Endothelial cell of umbilical vein (primary cell): ENCODE measurements around the gene HSD17B11. TPM values are rescaled to one million over a fixed set of nuclear protein-coding genes. Genes with fewer than 3 reads are reported as not detected.

Experiments
- BruUV-seq: library from RNA; stranded (reverse); fragments of 400-500 nt; replicated peaks from 2 replicates; lab custom pipeline; 2021; lab: Mats Ljungman, UMichigan
- CTCF ChIA-PET: fragments of 300-600, 350-600 bp; sonication (Branson Sonifier 250); formaldehyde crosslinking; loops from one replicate; lab custom pipeline; 2021; ENCODE audit warnings: antibody characterized with exemption, inconsistent platforms; lab: Charles Lee
- POLR2A ChIA-PET: fragments of 300-600, 350-600 bp; sonication (Branson Sonifier 250); formaldehyde crosslinking; loops from one replicate; lab custom pipeline; 2021; ENCODE audit warnings: antibody characterized with exemption, inconsistent platforms; lab: Charles Lee
- DNase-seq: peaks from one replicate; pipeline ENCODE4 v3.0.0-alpha.2; 2011; ENCODE audit warnings: low read depth, low spot score
- FAIRE-seq: peaks from 2 replicates; lab custom pipeline; 2011; peaks lifted over from hg19 to GRCh38; lab: Jason Lieb, UNC
- H2AFZ ChIP-seq: 2 replicates; pipeline ENCODE4 v1.6.0; 2012; ENCODE audit warnings: low read depth, low read length, control low read depth, inconsistent platforms
- H3K27ac ChIP-seq: 2 replicates; pipeline ENCODE4 v1.5.1; 2011; ENCODE audit warnings: low read depth, mild to moderate bottlenecking, control low read depth, low read length, moderate library complexity; ENCODE audit not compliant: insufficient read depth
- H3K27me3 ChIP-seq, 2 experiments: 2 replicates each; pipeline versions ENCODE4 v1.6.0 to v1.6.1; 2011; ENCODE audit warnings: low read length in 2 of 2, mixed read lengths in 1 of 2; ENCODE audit not compliant: control insufficient read depth in 2 of 2, insufficient read depth in 2 of 2
- H3K36me3 ChIP-seq, 2 experiments: 2 replicates in 1 of 2; 3 replicates in 1 of 2; pipeline ENCODE4 v1.5.1; 2011; ENCODE audit warnings: low read length in 2 of 2, mild to moderate bottlenecking in 1 of 2, moderate library complexity in 1 of 2; ENCODE audit not compliant: control insufficient read depth in 2 of 2, insufficient read depth in 2 of 2; ENCODE audit errors: extremely low read depth in 1 of 2
- H3K4me1 ChIP-seq: 3 replicates; pipeline ENCODE4 v1.5.1; 2011; ENCODE audit warnings: mild to moderate bottlenecking, low read length; ENCODE audit not compliant: control insufficient read depth, insufficient read depth; ENCODE audit errors: extremely low read depth
- H3K4me2 ChIP-seq: 2 replicates; pipeline ENCODE4 v1.6.1; 2011; ENCODE audit warnings: low read length, control low read depth, mixed read lengths; ENCODE audit not compliant: insufficient read depth
- H3K4me3 ChIP-seq, 3 experiments: fragments of 200-600 bp in 1 of 3; sonication (generic), shearing (Covaris generic) in 1 of 3; replicated peaks in 1 of 3; 2 replicates each; pipeline ENCODE4 v1.5.1; 2011 to 2016; ENCODE audit warnings: control low read depth in 3 of 3, low read length in 3 of 3, mild to moderate bottlenecking in 2 of 3, inconsistent platforms in 1 of 3, low read depth in 1 of 3, moderate library complexity in 1 of 3; ENCODE audit not compliant: insufficient read depth in 1 of 3
- H3K79me2 ChIP-seq: 2 replicates; pipeline ENCODE4 v1.6.0; 2012; ENCODE audit warnings: low read length, inconsistent platforms; ENCODE audit not compliant: control insufficient read depth, insufficient read depth
- H3K9ac ChIP-seq: replicated peaks from 2 replicates; pipeline ENCODE3; 2011; ENCODE audit warnings: low read length, control low read depth; ENCODE audit not compliant: insufficient read depth; ENCODE audit errors: extremely low read depth
- H3K9me1 ChIP-seq: replicated peaks from 3 replicates; pipeline ENCODE4 v1.6.0; 2011; ENCODE audit warnings: mild to moderate bottlenecking, low read length; ENCODE audit not compliant: control insufficient read depth, insufficient read depth; ENCODE audit errors: extremely low read depth
- H3K9me3 ChIP-seq: replicated peaks from 2 replicates; pipeline ENCODE4 v1.5.1; 2012; ENCODE audit warnings: low read length, inconsistent platforms; ENCODE audit not compliant: control insufficient read depth, insufficient read depth
- H4K20me1 ChIP-seq: replicated peaks from 2 replicates; pipeline ENCODE3; 2011; ENCODE audit warnings: mild to moderate bottlenecking, low read length; ENCODE audit not compliant: control insufficient read depth, insufficient read depth; ENCODE audit errors: extremely low read depth
- CTCF ChIP-seq, 2 donors: IDR thresholded peaks; 1 replicate in 1 of 2; 2 replicates in 1 of 2; pipeline ENCODE4 v1.5.1; 2011; ENCODE audit warnings: low read length in 2 of 2, mild to moderate bottlenecking in 2 of 2, moderate library complexity in 2 of 2, control low read depth in 1 of 2, inconsistent platforms in 1 of 2, low read depth in 1 of 2; ENCODE audit not compliant: insufficient read depth in 1 of 2; ENCODE audit errors: extremely low read depth in 1 of 2
- EZH2 ChIP-seq: IDR thresholded peaks from 2 replicates; pipeline ENCODE4 v1.6.1; 2012; ENCODE audit warnings: borderline replicate concordance, low read depth, mild to moderate bottlenecking, moderate library complexity, low read length, inconsistent platforms; ENCODE audit not compliant: severe bottlenecking
- FOS ChIP-seq: IDR thresholded peaks from 2 replicates; pipeline ENCODE4 v1.6.1; 2011; ENCODE audit warnings: mild to moderate bottlenecking, low read length, moderate library complexity, borderline replicate concordance; ENCODE audit not compliant: insufficient read depth
- GATA2 ChIP-seq: IDR thresholded peaks from 2 replicates; pipeline ENCODE4 v1.7.0; 2011; ENCODE audit warnings: low read depth, mild to moderate bottlenecking, moderate library complexity, mixed read lengths, low read length; ENCODE audit not compliant: insufficient read length, insufficient read depth
- JUN ChIP-seq: IDR thresholded peaks from 2 replicates; pipeline ENCODE4 v1.6.1; 2011; ENCODE audit warnings: borderline replicate concordance, low read depth; ENCODE audit not compliant: insufficient read length, insufficient read depth
- MAX ChIP-seq: IDR thresholded peaks from 2 replicates; pipeline ENCODE4 v1.6.1; 2011; ENCODE audit not compliant: insufficient read depth, insufficient read length
- MYC ChIP-seq: IDR thresholded peaks from one replicate; pipeline ENCODE4 v1.6.1; 2011; ENCODE audit warnings: mild to moderate bottlenecking, low read depth, low read length
- POLR2A ChIP-seq: IDR thresholded peaks from 2 replicates; pipeline ENCODE4 v1.6.1; 2012; ENCODE audit warnings: low read depth, mild to moderate bottlenecking, control low read depth, low read length
- POLR2AphosphoS5 ChIP-seq: IDR thresholded peaks from 2 replicates; pipeline ENCODE4 v1.6.1; 2012; ENCODE audit warnings: low read depth, mild to moderate bottlenecking, control low read depth, low read length, moderate library complexity; ENCODE audit not compliant: insufficient read depth
- dilution Hi-C: fragments of 300-500 bp; cut with MboI; formaldehyde crosslinking; loops from one replicate; pipeline ENCODE4 v1.15.0; 2019; ENCODE audit warnings: low sequenced_read_pairs; ENCODE audit not compliant: extremely low pct_ligation_motif_present
- intact Hi-C: fragments of 100-400 bp; cut with micrococcal nuclease; formaldehyde crosslinking; loops from one replicate; pipeline ENCODE4 v1.10.0; 2022
- polyA plus RNA-seq, 4 experiments: library from polyadenylated mRNA; depleted of rRNA in 3 of 4; stranded (reverse) in 3 of 4; unstranded in 1 of 4; fragments of >200 nt; gene quantifications; 2 replicates each; pipeline versions ENCODE4 v1.2.1 to v1.2.3, GENCODE V29; 2011 to 2012; ENCODE audit warnings: missing spikeins in 1 of 4
- total RNA-seq: library from RNA; stranded (reverse); gene quantifications from 2 replicates; pipeline ENCODE4 v1.2.3, GENCODE V29; 2021

The HSD17B11 gene
- total and polyA plus RNA-seq, 2 donors (not counting 3 experiments of a cell fraction or from before 2014, with no cell fraction given), result 10.7 to 21.1 TPM

GRCh38 chr4:87366521-87367162 lies 24.3 kb downstream of the HSD17B11 start:
- TF ChIP-seq POLR2A (no peak), FOS (no peak), POLR2AphosphoS5 (no peak), MAX (no peak), JUN (no peak), CTCF (IDR thresholded peaks at IDR 0.05; ENCODE audit: extremely low read depth in 1 of 2, insufficient read depth in 1 of 2, low read depth in 1 of 2, low read length in 2 of 2) (no peak), EZH2 (no peak), GATA2 (no peak), MYC (no peak)
- Histone ChIP-seq H3K27ac (no peak overlapping the region), H3K9ac (no peak overlapping the region), H2AFZ (no peak overlapping the region), H3K27me3 (no peaks in the 10 kb centered on the region), H3K4me2 (no peak overlapping the region), H3K4me1 (peaks cover 3% of the 10 kb centered on the region), H3K9me1 (no peaks in the 10 kb centered on the region), H3K36me3 (peaks cover 0 to 5% of the 10 kb centered on the region in 2 experiments), H3K4me3 (no peak overlapping the region), H3K9me3 (no peaks in the 10 kb centered on the region), H4K20me1 (no peaks in the 10 kb centered on the region), H3K79me2 (no peaks in the 10 kb centered on the region)
- BruUV-seq, result no TSS peak
- DNase-seq, result no peak
- intact Hi-C loops (no loop called here), dilution Hi-C loops (no loop called here)
- ChIA-PET CTCF (interaction anchor here (0.7 kb wide), 2 partner anchors 9 to 10 kb away, joined by 3 read pairs; no protein-coding TSS in a partner anchor), POLR2A (no interaction called here)
- FAIRE-seq, result no peak
